ENCODE results near the gene LRIG3. TPM values are rescaled to one million over a fixed set of nuclear protein-coding genes. Genes with fewer than 3 reads are reported as not detected.

Gene LRIG3
- total RNA-seq, 1 donor from 2014 or later, result 50.8 TPM

- no peak for DNase-seq (ENCODE audit: low spot score)
Observed at GRCh38 chr12:58901664-58902063, 18.6 kb downstream of the LRIG3 start.

- DNase-seq (ENCODE audit: low spot score), result no peak
Observed at GRCh38 chr12:58897969-58898368, 22.3 kb downstream of the LRIG3 start.

GRCh38 chr12:58896278-58896677 lies 24.0 kb downstream of the LRIG3 start:
- DNase-seq (ENCODE audit: low spot score), result no peak

- DNase-seq (ENCODE audit: low spot score), result no peak
Observed at GRCh38 chr12:58895053-58895452, 25.3 kb downstream of the LRIG3 start.

- DNase-seq (ENCODE audit: low spot score), result no peak
Observed at GRCh38 chr12:58894040-58894439, 26.3 kb downstream of the LRIG3 start.

GRCh38 chr12:58893495-58893894 lies 26.8 kb downstream of the LRIG3 start:
- no peak for DNase-seq (ENCODE audit: low spot score)

GRCh38 chr12:58889557-58889956 lies 30.7 kb downstream of the LRIG3 start:
- DNase-seq (ENCODE audit: low spot score), result no peak

- DNase-seq (ENCODE audit: low spot score), result no peak
Observed at GRCh38 chr12:58888131-58888783, 32.0 kb downstream of the LRIG3 start.

GRCh38 chr12:58887068-58887467 lies 33.2 kb downstream of the LRIG3 start:
- no peak for DNase-seq (ENCODE audit: low spot score)

GRCh38 chr12:58886474-58886873 lies 33.8 kb downstream of the LRIG3 start:
- no peak for DNase-seq (ENCODE audit: low spot score)

GRCh38 chr12:58884916-58885315 lies 35.4 kb downstream of the LRIG3 start:
- DNase-seq (ENCODE audit: low spot score), result no peak

GRCh38 chr12:58883576-58884334 lies 36.5 kb downstream of the LRIG3 start:
- no peak for DNase-seq (ENCODE audit: low spot score)

GRCh38 chr12:58882826-58883225 lies 37.5 kb downstream of the LRIG3 start:
- no peak for DNase-seq (ENCODE audit: low spot score)

GRCh38 chr12:58881816-58882215 lies 38.5 kb downstream of the LRIG3 start:
- DNase-seq (ENCODE audit: low spot score), result no peak

GRCh38 chr12:58880639-58881038 lies 39.7 kb downstream of the LRIG3 start:
- DNase-seq (ENCODE audit: low spot score), result no peak

GRCh38 chr12:58877243-58877743 lies 43.0 kb downstream of the LRIG3 start:
- peak; percentile 46 for DNase-seq (ENCODE audit: low spot score)

- no peak for DNase-seq (ENCODE audit: low spot score)
Observed at GRCh38 chr12:58873496-58873895, 46.8 kb downstream of the LRIG3 start.

- DNase-seq (ENCODE audit: low spot score), result no peak
Observed at GRCh38 chr12:58871556-58871955, 48.7 kb downstream of the LRIG3 start.

- DNase-seq (ENCODE audit: low spot score), result no peak
Observed at GRCh38 chr12:58870595-58870994, 49.7 kb downstream of the LRIG3 start.

- no peak for DNase-seq (ENCODE audit: low spot score)
Observed at GRCh38 chr12:58860788-58861240, 59.5 kb downstream of the LRIG3 start.

- DNase-seq (ENCODE audit: low spot score), result no peak
Observed at GRCh38 chr12:58860056-58860787, 60.1 kb downstream of the LRIG3 start.

GRCh38 chr12:58858030-58858429 lies 62.3 kb downstream of the LRIG3 start:
- no peak for DNase-seq (ENCODE audit: low spot score)
